K562 (cell line): ENCODE results near the gene PRKX. TPM values are rescaled to one million over a fixed set of nuclear protein-coding genes. Genes with fewer than 3 reads are reported as not detected.

Source experiments
- ATAC-seq: fragments of 200-7000 bp; cut with Tn5 transposase; 3 replicates; pipeline ENCODE4 v1.9.1; 2020; ENCODE audit warnings: moderate library complexity
- BruUV-seq: library from RNA; stranded (reverse); fragments of 400-500 nt; replicated peaks from 2 replicates; lab custom pipeline; 2021; lab: Mats Ljungman, UMichigan
- CTCF ChIA-PET: fragments of 300-600 bp; formaldehyde crosslinking; extraction: SDS; loops from one replicate; lab custom pipeline; 2021; ENCODE audit warnings: low intra/inter-chr PET ratio; lab: Yijun Ruan, JAX
- POLR2A ChIA-PET: fragments of 300-600, 350-650 bp; sonication (Branson Sonifier 250); formaldehyde crosslinking; extraction: SDS; loops from one replicate; lab custom pipeline; 2021; ENCODE audit warnings: antibody characterized with exemption, inconsistent platforms; lab: Yijun Ruan, JAX
- DNase-seq, 4 experiments: peaks; one replicate each; pipeline versions ENCODE4 v3.0.0 to v3.0.0-alpha.2; 2011 to 2018; ENCODE audit warnings: low spot score in 3 of 4, mixed read lengths in 3 of 4; ENCODE audit errors: extremely low read depth in 1 of 4
- FAIRE-seq: peaks from 2 replicates; lab custom pipeline; 2011; peaks lifted over from hg19 to GRCh38; lab: Jason Lieb, UNC
- H2AFZ ChIP-seq: 2 replicates; pipeline ENCODE4 v1.6.0; 2011; ENCODE audit warnings: low read depth, low read length, control low read depth, inconsistent platforms
- H3K27ac ChIP-seq: fragments of 200-600 bp; 3 replicates; pipeline ENCODE4 v1.8.0; 2011; ENCODE audit warnings: low read depth, mild to moderate bottlenecking, control low read depth, inconsistent platforms, low read length, moderate library complexity, mixed read lengths; ENCODE audit errors: extremely low read depth
- H3K27me3 ChIP-seq, 2 experiments: fragments of 300-600 bp in 1 of 2; 2 replicates in 1 of 2; 3 replicates in 1 of 2; pipeline versions ENCODE4 v1.6.0 to v1.8.0; 2011; ENCODE audit warnings: inconsistent platforms in 2 of 2, low read length in 2 of 2, mild to moderate bottlenecking in 1 of 2, mixed read lengths in 1 of 2, moderate library complexity in 1 of 2; ENCODE audit not compliant: control insufficient read depth in 2 of 2, insufficient read depth in 2 of 2
- H3K36me3 ChIP-seq: fragments of 300-600 bp; 3 replicates; pipeline ENCODE4 v1.8.0; 2011; ENCODE audit warnings: mild to moderate bottlenecking, low read length, inconsistent platforms; ENCODE audit not compliant: control insufficient read depth, insufficient read depth
- H3K4me1 ChIP-seq, 2 experiments: fragments of 200-600 bp in 1 of 2; replicated peaks in 1 of 2; 2 replicates in 1 of 2; 3 replicates in 1 of 2; pipeline versions ENCODE4 v1.5.1 to v1.8.0; 2011; ENCODE audit warnings: inconsistent platforms in 2 of 2, low read length in 2 of 2, mild to moderate bottlenecking in 1 of 2, mixed read lengths in 1 of 2, moderate library complexity in 1 of 2; ENCODE audit not compliant: control insufficient read depth in 2 of 2, insufficient read depth in 2 of 2
- H3K4me2 ChIP-seq: 2 replicates; pipeline ENCODE4 v1.6.1; 2011; ENCODE audit warnings: low read length, control low read depth, inconsistent platforms, mixed read lengths; ENCODE audit not compliant: insufficient read depth
- H3K4me3 ChIP-seq: fragments of 200-600 bp; sonication (generic), shearing (Covaris generic); 2 replicates; pipeline ENCODE4 v1.5.1; 2016; ENCODE audit warnings: control low read depth, inconsistent platforms
- H3K79me2 ChIP-seq: fragments of 200-600 bp; 3 replicates; pipeline ENCODE4 v1.8.0; 2011; ENCODE audit warnings: low read length, inconsistent platforms; ENCODE audit not compliant: control insufficient read depth, insufficient read depth
- H3K9ac ChIP-seq, 2 experiments: 2 replicates each; pipeline versions ENCODE4 v1.6.0 to v1.6.1; 2011; ENCODE audit warnings: low read depth in 2 of 2, low read length in 2 of 2, control low read depth in 1 of 2, inconsistent platforms in 1 of 2, mild to moderate bottlenecking in 1 of 2, mixed read lengths in 1 of 2; ENCODE audit not compliant: insufficient read depth in 1 of 2
- H3K9me1 ChIP-seq: one replicate; pipeline ENCODE4 v1.6.0; 2011; ENCODE audit warnings: inconsistent platforms, mild to moderate bottlenecking, low read length, moderate library complexity; ENCODE audit not compliant: control insufficient read depth, insufficient read depth
- H3K9me3 ChIP-seq: replicated peaks from 2 replicates; pipeline ENCODE4 v1.5.1; 2011; ENCODE audit warnings: low read depth, low read length, inconsistent platforms; ENCODE audit not compliant: control insufficient read depth, insufficient read depth
- H4K20me1 ChIP-seq: replicated peaks from 2 replicates; pipeline ENCODE4 v1.6.1; 2011; ENCODE audit warnings: low read length, inconsistent platforms, mixed read lengths; ENCODE audit not compliant: control insufficient read depth, insufficient read depth
- ELF1 ChIP-seq: fragments of 200-800 bp; sonication (Bioruptor generic); IDR thresholded peaks from 2 replicates; pipeline ENCODE4 v1.6.1; 2016; ENCODE audit warnings: missing genetic modification characterization, missing compliant biosample characterization
- ESRRA ChIP-seq: fragments of 450-650 bp; IDR thresholded peaks from 2 replicates; pipeline ENCODE4 v1.6.1; 2014; ENCODE audit warnings: low read depth, mild to moderate bottlenecking, moderate library complexity, borderline replicate concordance
- ETV1 ChIP-seq: fragments of 450-650 bp; conservative IDR thresholded peaks from 2 replicates; pipeline ENCODE4 v1.6.1; 2016; ENCODE audit warnings: missing genetic modification characterization, control low read depth, low read depth, missing compliant biosample characterization
- GABPA ChIP-seq: fragments of 200-800 bp; sonication (Bioruptor generic); conservative IDR thresholded peaks from 2 replicates; pipeline ENCODE4 v1.6.1; 2016; ENCODE audit warnings: low read depth, missing genetic modification characterization, missing compliant biosample characterization
- POLR2AphosphoS5 ChIP-seq: IDR thresholded peaks from 2 replicates; pipeline ENCODE4 v1.6.1; 2011; ENCODE audit warnings: mild to moderate bottlenecking, low read depth, low read length, moderate library complexity; ENCODE audit not compliant: control insufficient read depth, insufficient read depth
- YBX1 ChIP-seq: fragments of 450-650 bp; IDR thresholded peaks from 2 replicates; pipeline ENCODE4 v1.7.1; 2016; ENCODE audit warnings: mild to moderate bottlenecking
- WGBS: fragments of 100-300 bp; shearing (Covaris generic); methylation state at CpG from one replicate; pipeline ENCODE4 v1.1.6; 2016; ENCODE audit warnings: low coverage, mixed read lengths; ENCODE audit not compliant: insufficient coverage; ENCODE audit errors: missing lambda C conversion rate; 5-methylcytosine and 5-hydroxymethylcytosine counted together
- in situ Hi-C: fragments of 300-500 bp; cut with MboI; formaldehyde crosslinking; loops from 4 replicates; pipeline ENCODE4 v1.15.0; 2018; ENCODE audit warnings: inconsistent platforms, mixed read lengths
- intact Hi-C: fragments of 100-400 bp; cut with micrococcal nuclease; formaldehyde crosslinking; loops from 2 replicates; pipeline ENCODE4 v1.14.2; 2022
- polyA plus RNA-seq, 8 experiments: library from polyadenylated mRNA; depleted of rRNA in 4 of 8; stranded (reverse) in 5 of 8; unstranded in 3 of 8; fragments of >200 nt; fragmentation: Nextera tagmentation in 2 of 8; fragmentation: Illumina TruSeq in 1 of 8; extraction: Ambion mirVana in 2 of 8; extraction: Trizol in 1 of 8; gene quantifications; 2 replicates each; pipeline versions ENCODE4 v1.2.1 to v1.2.3, GENCODE V29; 2011 to 2014; ENCODE audit warnings: inconsistent platforms in 1 of 8, missing spikeins in 1 of 8
- total RNA-seq, 7 experiments: library from RNA; depleted of rRNA in 6 of 7; stranded (reverse); fragments of >200 nt in 6 of 7; fragmentation: Illumina TruSeq in 2 of 7; extraction: Trizol in 2 of 7; gene quantifications; 2 replicates each; pipeline versions ENCODE4 v1.2.1 to v1.2.3, GENCODE V29; 2011 to 2021; ENCODE audit warnings: low replicate concordance in 1 of 7

PRKX gene
- total and polyA plus RNA-seq, 9 of the 15 experiments (the other 6 are each of a cell fraction or from before 2014, with no cell fraction given): 3.3 to 29.4 (median 23.7) TPM

GRCh38 chrX:3699821-3700381 is 13.5 kb downstream of the PRKX start:
- no peak for FAIRE-seq
- peak overlapping the region in 1 of 2 experiments; percentile 22; a peak in 1 of 4 replicates for H3K9ac ChIP-seq
- peaks cover 65% of the 10 kb centered on the region for H3K79me2 ChIP-seq
- TF ChIP-seq ELF1 (tag) (peak; percentile 19; the same call in 1 of the 2 replicates), ETV1 (tag) (0 out of 2 replicates have a peak, but pooled peaks have one; percentile 29), YBX1 (no peak), ESRRA (peak; percentile 67), GABPA (tag) (0 out of 2 replicates have a peak, but pooled peaks have one; percentile 20), POLR2AphosphoS5 (no peak)
- intact Hi-C loops (no loop called here), in situ Hi-C loops (no loop called here)
- H2AFZ ChIP-seq: no peak overlapping the region
- H3K9me3 ChIP-seq: no peaks in the 10 kb centered on the region
- WGBS: 28% methylated on average over 9 of the region's 9 CpGs
- no peak overlapping the region; the same call in 1 of the 2 replicates for H3K4me2 ChIP-seq
- ChIA-PET POLR2A (interaction anchor here (1.9 to 2.1 kb wide), 2 partner anchors 12 to 28 kb away, joined by 4 to 5 read pairs; no protein-coding TSS in a partner anchor), CTCF (no interaction called here)
- H3K4me1 ChIP-seq: peaks cover 21 to 26% of the 10 kb centered on the region in 2 experiments
- H3K36me3 ChIP-seq: peaks cover 8% of the 10 kb centered on the region; the same call in 1 of the 3 replicates
- DNase-seq: no peak
- H3K27me3 ChIP-seq: no peaks in the 10 kb centered on the region
- H4K20me1 ChIP-seq: 0 out of 2 replicates have a peak, but pooled peaks cover 7% of the 10 kb centered on the region
- no TSS peak for BruUV-seq
- H3K4me3 ChIP-seq: no peak overlapping the region
- peak overlapping the region; percentile 57; the same call in 2 of the 3 replicates for H3K27ac ChIP-seq
- no peaks in the 10 kb centered on the region for H3K9me1 ChIP-seq
- no peak for ATAC-seq
